NOMO-1 treated with dmso at 0.1 percent for 144 hours (cell line): ENCODE measurements around the gene HNRNPDL.
"Not testable (repeated sequence)": the region's sequence is repeated elsewhere in the genome, so short reads cannot be mapped to it uniquely, and the experiment has no call there.

Source experiments
- DNase-seq: peaks from one replicate; lab custom pipeline; 2025; ENCODE audit not compliant: unreplicated experiment; lab: John Stamatoyannopoulos, UW

HNRNPDL gene

DNA sequence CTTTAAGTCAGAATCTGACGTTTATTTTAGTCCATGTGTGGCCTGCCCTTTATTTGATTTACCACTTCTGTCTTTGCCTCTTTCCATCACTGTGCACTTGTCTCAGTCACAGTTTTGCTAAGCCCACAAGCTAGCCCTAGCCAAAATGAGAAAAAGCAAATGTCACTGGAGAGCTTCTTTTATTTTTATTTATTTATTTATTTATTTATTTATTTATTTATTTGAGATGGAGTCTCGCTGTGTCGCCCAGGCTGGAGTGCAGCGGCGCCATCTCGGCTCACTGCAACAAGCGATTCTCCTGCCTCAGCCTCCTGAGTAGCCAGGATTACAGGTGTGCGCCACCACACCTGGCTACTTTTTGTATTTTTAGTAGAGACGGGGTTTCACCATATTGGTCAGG lies 40.2 kb downstream of the HNRNPDL start:
- not testable (repeated sequence) for DNase-seq

DNA sequence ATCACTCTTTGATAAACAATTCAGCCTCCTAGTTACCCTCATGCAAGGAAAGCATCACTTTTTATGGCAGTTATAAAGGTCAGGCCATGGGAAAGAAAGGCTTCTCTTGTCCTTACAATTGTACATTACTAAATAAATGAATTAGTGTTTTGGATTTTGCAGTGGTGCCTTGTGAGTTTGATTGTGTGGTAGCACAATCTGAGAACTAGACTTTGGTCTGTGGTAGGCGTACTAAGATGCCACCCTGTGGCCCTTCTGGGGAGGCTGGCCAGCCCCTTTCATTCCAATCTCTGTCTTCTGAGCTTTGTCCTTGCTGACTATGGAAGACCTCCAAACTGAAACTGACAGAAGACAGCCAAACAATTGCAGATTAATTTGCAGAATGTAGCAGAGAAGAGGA lies 41.9 kb downstream of the HNRNPDL start:
- DNase-seq: no peak

DNA sequence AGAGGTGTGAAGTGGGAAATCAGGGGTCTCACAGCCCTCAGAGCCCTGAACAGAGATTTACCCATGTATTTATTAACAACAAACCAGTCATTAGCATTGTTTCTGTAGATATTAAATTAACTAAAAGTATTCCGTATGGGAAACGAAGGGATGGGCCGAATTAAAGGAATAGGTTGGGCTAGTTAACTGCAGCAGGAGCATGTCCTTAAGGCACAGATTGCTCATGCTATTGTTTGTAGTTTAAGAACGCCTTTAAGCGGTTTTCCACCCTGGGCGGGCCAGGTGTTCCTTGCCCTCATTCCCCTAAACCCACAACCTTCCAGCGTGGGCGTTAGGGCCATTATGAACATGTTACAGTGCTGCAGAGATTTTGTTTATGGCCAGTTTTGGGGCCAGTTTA lies 44.0 kb downstream of the HNRNPDL start:
- not testable (repeated sequence) for DNase-seq

DNA sequence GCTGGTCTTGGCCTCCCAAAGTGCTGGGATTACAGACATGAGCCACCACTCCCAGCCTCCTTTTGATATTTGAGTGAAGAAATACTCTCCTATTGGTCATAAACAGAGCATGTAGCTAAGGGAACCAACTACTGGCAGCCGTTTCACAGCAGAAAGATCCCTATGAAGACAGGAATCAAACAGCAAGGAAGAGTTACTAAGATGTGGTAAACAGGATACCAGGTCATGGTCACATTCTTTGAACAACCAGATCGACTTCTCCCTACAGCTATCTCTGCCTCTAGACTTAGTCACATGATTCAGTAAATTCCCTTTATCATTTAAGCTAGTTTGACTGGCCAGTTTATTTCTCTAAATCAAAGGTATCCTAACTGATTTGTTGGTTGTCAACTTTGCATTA lies 47.5 kb downstream of the HNRNPDL start:
- no peak for DNase-seq

DNA sequence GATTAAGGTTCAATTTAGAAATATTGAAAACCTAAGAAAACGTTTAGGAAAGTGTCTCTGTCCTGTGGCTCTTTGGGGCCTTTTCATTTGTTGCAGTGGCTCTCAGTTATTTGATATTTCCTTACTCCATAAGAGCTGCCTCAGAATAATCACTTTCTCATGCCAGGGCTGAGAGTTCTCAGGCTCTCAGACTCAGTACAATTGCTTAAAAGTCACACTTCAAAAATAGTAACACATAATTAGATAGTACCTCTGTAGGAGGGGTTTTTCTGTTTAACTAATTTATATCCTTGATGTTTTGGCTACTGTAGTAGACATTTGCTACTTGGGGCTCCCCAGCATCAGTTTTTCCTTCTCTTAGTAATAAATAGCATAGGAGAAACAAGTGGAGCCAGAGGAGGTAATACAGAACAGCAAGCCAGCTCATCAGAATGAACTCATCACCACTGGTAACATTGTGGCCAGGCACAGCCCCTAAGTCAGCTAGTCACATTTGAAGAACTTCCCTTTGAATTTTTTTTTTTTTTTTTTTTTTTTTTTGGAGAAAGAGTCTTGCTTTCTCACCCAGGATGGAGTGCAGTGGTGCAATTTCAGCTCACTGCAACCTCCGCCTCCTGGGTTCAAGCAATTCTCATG lies 48.5 kb downstream of the HNRNPDL start:
- DNase-seq: no peak

GRCh38 chr4:82381235-82381634 lies 49.0 kb downstream of the HNRNPDL start:
- no peak for DNase-seq

GRCh38 chr4:82380831-82381230 lies 49.4 kb downstream of the HNRNPDL start:
- no peak for DNase-seq

DNA sequence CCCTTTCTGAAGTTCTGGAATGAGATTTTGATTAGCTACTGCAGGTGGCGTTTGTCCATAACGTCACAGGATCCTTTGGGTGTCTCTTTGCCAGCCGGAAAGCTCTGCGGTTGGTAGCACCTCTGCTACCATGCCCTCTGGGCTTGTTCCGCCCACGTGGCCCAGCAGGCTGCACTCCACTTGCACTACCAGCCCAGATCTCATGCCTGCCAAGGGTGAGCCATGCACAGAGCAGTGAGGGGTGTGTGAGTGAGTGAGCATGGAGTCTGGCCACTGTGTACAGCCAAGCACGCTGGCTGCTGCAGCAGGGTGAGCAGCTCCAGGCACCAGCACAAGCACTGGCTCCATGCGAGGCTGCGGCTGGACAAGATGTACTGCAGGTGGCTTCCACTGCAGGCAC lies 49.9 kb downstream of the HNRNPDL start:
- DNase-seq: no peak

GRCh38 chr4:82376109-82376508 lies 54.2 kb downstream of the HNRNPDL start:
- DNase-seq: no peak

DNA sequence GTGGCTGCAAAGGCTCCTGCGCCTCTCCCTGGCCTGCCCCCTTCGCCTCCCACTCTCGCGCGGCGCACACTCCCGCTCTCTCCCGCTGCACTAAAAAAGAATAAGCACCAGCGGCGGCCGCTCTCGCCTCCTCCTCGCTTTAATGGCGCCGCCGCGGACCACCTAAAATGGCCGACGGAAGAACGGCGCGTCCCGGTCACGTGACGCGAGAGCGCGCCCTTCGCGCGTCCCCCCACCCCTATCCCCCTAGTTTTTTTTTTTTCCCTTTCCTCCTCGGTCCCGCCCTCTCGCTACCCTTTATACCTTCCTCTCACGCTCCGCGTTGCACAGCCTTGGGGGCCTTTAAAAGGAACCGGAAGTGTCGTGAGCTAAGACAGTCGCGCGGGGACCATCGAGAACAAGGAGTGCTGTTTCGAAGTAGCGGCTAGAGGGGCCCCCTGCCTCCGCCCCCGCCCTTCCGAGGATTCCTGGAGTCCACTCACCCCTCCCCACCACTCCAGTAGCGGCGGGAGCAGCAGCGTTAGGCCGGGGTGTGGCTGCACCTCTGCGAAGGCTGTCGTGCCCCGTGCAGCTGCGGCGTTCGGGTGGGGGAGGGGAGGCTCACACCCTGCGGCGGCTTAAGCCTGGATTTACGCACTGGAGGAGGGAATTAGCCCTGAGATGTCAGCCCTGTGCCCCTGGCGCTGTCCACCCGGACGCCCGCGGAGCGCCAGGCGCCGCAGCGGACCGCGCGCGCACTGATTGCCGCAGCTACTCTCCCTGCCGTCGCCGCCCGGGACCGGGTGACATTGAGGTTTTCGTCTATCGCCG lies 56.2 kb downstream of the HNRNPDL start, which contains the start of gene HNRNPD:
Gene HNRNPD (minus strand): TSS at position 176 of the 810 bp plus-strand sequence. CDS start 313 bp downstream, outside the sequence.
- peak; percentile 97 for DNase-seq

- DNase-seq: no peak
Observed at GRCh38 chr4:82373486-82373815, 56.8 kb downstream of the HNRNPDL start.
